IMR-90 (cell line): ENCODE data around the gene BCAR1. TPM values are rescaled to one million over a fixed set of nuclear protein-coding genes. Genes with fewer than 3 reads are reported as not detected.

Experiments used
- ATAC-seq: fragments of 200-7000 bp; cut with Tn5 transposase; 2 replicates; pipeline ENCODE4 v1.9.1; 2020; ENCODE audit warnings: low read depth, mild to moderate bottlenecking, moderate library complexity
- BruUV-seq: library from RNA; stranded (reverse); fragments of 400-500 nt; replicated peaks from 2 replicates; lab custom pipeline; 2021; lab: Mats Ljungman, UMichigan
- CTCF ChIA-PET: fragments of 300-600 bp; formaldehyde crosslinking; extraction: SDS; loops from one replicate; lab custom pipeline; 2021; ENCODE audit warnings: antibody characterized with exemption; lab: Yijun Ruan, JAX
- POLR2A ChIA-PET: fragments of 300-600 bp; sonication (Branson Sonifier 250); formaldehyde crosslinking; loops from one replicate; lab custom pipeline; 2022; ENCODE audit warnings: antibody characterized with exemption; ENCODE audit not compliant: unreplicated experiment; lab: Charles Lee
- DNase-seq: peaks from one replicate; pipeline ENCODE4 v3.0.0; 2013
- H2AFZ ChIP-seq: replicated peaks from 2 replicates; pipeline ENCODE3; 2013; ENCODE audit warnings: low read length, mild to moderate bottlenecking; ENCODE audit not compliant: poor library complexity
- H2AK5ac ChIP-seq: 2 replicates; pipeline ENCODE4 v1.6.1; 2013; ENCODE audit warnings: low read depth, low read length, inconsistent platforms
- H2AK9ac ChIP-seq: replicated peaks from 2 replicates; pipeline ENCODE3; 2013; ENCODE audit warnings: mild to moderate bottlenecking, low read depth, low read length, moderate library complexity; ENCODE audit not compliant: poor library complexity
- H2BK120ac ChIP-seq: 2 replicates; pipeline ENCODE4 v1.6.1; 2013; ENCODE audit warnings: low read depth, low read length, inconsistent platforms
- H2BK15ac ChIP-seq: 3 replicates; pipeline ENCODE4 v1.6.1; 2013; ENCODE audit warnings: low read depth, low read length, inconsistent platforms
- H2BK20ac ChIP-seq: 2 replicates; pipeline ENCODE4 v1.6.1; 2013; ENCODE audit warnings: low read depth, mild to moderate bottlenecking, inconsistent platforms, low read length, moderate library complexity
- H2BK5ac ChIP-seq: 2 replicates; pipeline ENCODE4 v1.6.1; 2013; ENCODE audit warnings: mild to moderate bottlenecking, low read depth, low read length, inconsistent platforms; ENCODE audit not compliant: poor library complexity, severe bottlenecking
- H3K14ac ChIP-seq: replicated peaks from 2 replicates; pipeline ENCODE4 v1.6.1; 2013; ENCODE audit warnings: low read depth, low read length, inconsistent platforms
- H3K18ac ChIP-seq: 2 replicates; pipeline ENCODE4 v1.6.1; 2013; ENCODE audit warnings: low read depth, low read length, control low read depth
- H3K23ac ChIP-seq: 2 replicates; pipeline ENCODE4 v1.6.1; 2013; ENCODE audit warnings: low read depth, low read length, inconsistent platforms
- H3K27ac ChIP-seq: 2 replicates; pipeline ENCODE4 v1.5.1; 2013; ENCODE audit warnings: mild to moderate bottlenecking, control low read depth, low read length; ENCODE audit not compliant: insufficient read depth
- H3K27me3 ChIP-seq: 2 replicates; pipeline ENCODE4 v1.6.1; 2013; ENCODE audit warnings: low read length; ENCODE audit not compliant: control insufficient read depth, insufficient read depth
- H3K36me3 ChIP-seq: 2 replicates; pipeline ENCODE4 v1.6.1; 2013; ENCODE audit warnings: low read length, mixed read lengths; ENCODE audit not compliant: control insufficient read depth, insufficient read depth
- H3K4ac ChIP-seq: 2 replicates; pipeline ENCODE4 v1.6.1; 2013; ENCODE audit warnings: low read depth, low read length, inconsistent platforms
- H3K4me1 ChIP-seq: 2 replicates; pipeline ENCODE4 v1.6.1; 2013; ENCODE audit warnings: low read length, mixed read lengths; ENCODE audit not compliant: control insufficient read depth, insufficient read depth
- H3K4me2 ChIP-seq: 2 replicates; pipeline ENCODE4 v1.6.1; 2013; ENCODE audit warnings: low read depth, mild to moderate bottlenecking, control low read depth, low read length, moderate library complexity
- H3K4me3 ChIP-seq: 2 replicates; pipeline ENCODE4 v1.5.1; 2013; ENCODE audit warnings: low read depth, mild to moderate bottlenecking, control low read depth, low read length, moderate library complexity; ENCODE audit not compliant: insufficient read depth
- H3K56ac ChIP-seq: 2 replicates; pipeline ENCODE4 v1.6.1; 2013; ENCODE audit warnings: low read length, inconsistent platforms; ENCODE audit not compliant: insufficient read depth; ENCODE audit errors: extremely low read depth
- H3K79me1 ChIP-seq, 2 experiments: 2 replicates each; pipeline ENCODE4 v1.6.1; 2013; ENCODE audit warnings: low read length in 2 of 2, inconsistent platforms in 1 of 2, low read depth in 1 of 2
- H3K9ac ChIP-seq: 2 replicates; pipeline ENCODE4 v1.6.1; 2013; ENCODE audit warnings: low read depth, low read length, control low read depth
- H3K9me1 ChIP-seq: 2 replicates; pipeline ENCODE4 v1.6.1; 2013; ENCODE audit warnings: low read length, inconsistent platforms; ENCODE audit not compliant: insufficient read depth
- H3K9me3 ChIP-seq: 2 replicates; pipeline ENCODE4 v1.6.1; 2013; ENCODE audit warnings: low read length; ENCODE audit not compliant: control insufficient read depth, insufficient read depth
- H4K20me1 ChIP-seq: 2 replicates; pipeline ENCODE4 v1.6.1; 2013; ENCODE audit warnings: low read length, inconsistent platforms; ENCODE audit not compliant: insufficient read depth
- H4K5ac ChIP-seq: 2 replicates; pipeline ENCODE4 v1.6.1; 2013; ENCODE audit warnings: mild to moderate bottlenecking, low read depth, low read length, control low read depth
- H4K8ac ChIP-seq, 2 experiments: 2 replicates each; pipeline ENCODE4 v1.6.1; 2013; ENCODE audit warnings: low read depth in 2 of 2, low read length in 2 of 2, control low read depth in 1 of 2, inconsistent platforms in 1 of 2
- H4K91ac ChIP-seq: 2 replicates; pipeline ENCODE4 v1.6.1; 2013; ENCODE audit warnings: low read depth, low read length, inconsistent platforms; ENCODE audit not compliant: insufficient read depth
- BHLHE40 ChIP-seq: fragments of 150-350 bp; IDR thresholded peaks from 2 replicates; pipeline ENCODE4 v1.6.1; 2016; ENCODE audit warnings: mild to moderate bottlenecking, low read depth, low read length
- CEBPB ChIP-seq: IDR thresholded peaks from 2 replicates; pipeline ENCODE4 v1.6.1; 2012; ENCODE audit warnings: low read depth, low read length, improper control_type of control experiment
- CHD1 ChIP-seq: IDR thresholded peaks from 2 replicates; pipeline ENCODE4 v1.6.1; 2012; ENCODE audit warnings: low read depth, low read length, improper control_type of control experiment
- FOS ChIP-seq: fragments of 150-350 bp; IDR thresholded peaks from 2 replicates; pipeline ENCODE4 v1.6.1; 2016; ENCODE audit warnings: low read depth, low read length
- MAFK ChIP-seq: IDR thresholded peaks from 2 replicates; pipeline ENCODE4 v1.6.1; 2012; ENCODE audit warnings: low read depth, low read length, improper control_type of control experiment
- MAZ ChIP-seq: IDR thresholded peaks from 2 replicates; pipeline ENCODE4 v1.6.1; 2012; ENCODE audit warnings: low read depth, mild to moderate bottlenecking, low read length, improper control_type of control experiment, moderate library complexity, borderline replicate concordance
- MXI1 ChIP-seq: IDR thresholded peaks from 2 replicates; pipeline ENCODE4 v1.6.1; 2012; ENCODE audit warnings: low read depth, mild to moderate bottlenecking, low read length, moderate library complexity, borderline replicate concordance
- NFE2L2 ChIP-seq: fragments of 150-350 bp; IDR thresholded peaks from 2 replicates; pipeline ENCODE4 v1.6.1; 2016; ENCODE audit warnings: low read depth, mild to moderate bottlenecking, low read length
- POLR2A ChIP-seq: IDR thresholded peaks from 2 replicates; pipeline ENCODE4 v1.6.1; 2012; ENCODE audit warnings: mild to moderate bottlenecking, low read depth, low read length
- RAD21 ChIP-seq: IDR thresholded peaks from 2 replicates; pipeline ENCODE4 v1.6.1; 2012; ENCODE audit warnings: low read length, improper control_type of control experiment
- RCOR1 ChIP-seq: IDR thresholded peaks from 2 replicates; pipeline ENCODE4 v1.6.1; 2012; ENCODE audit warnings: mild to moderate bottlenecking, low read length, improper control_type of control experiment; ENCODE audit not compliant: insufficient replicate concordance
- RFX5 ChIP-seq: IDR thresholded peaks from 2 replicates; pipeline ENCODE4 v1.8.0; 2012; ENCODE audit warnings: low read depth, mild to moderate bottlenecking, low read length, moderate library complexity
- SMC3 ChIP-seq: fragments of 150-350 bp; IDR thresholded peaks from 2 replicates; pipeline ENCODE4 v1.6.1; 2016; ENCODE audit warnings: low read depth, mild to moderate bottlenecking, antibody characterized with exemption, low read length, moderate library complexity
- WGBS, 2 experiments: methylation state at CpG; one replicate each; pipeline versions ENCODE4 v1.1.5 to v1.1.7; 2013; ENCODE audit warnings: missing lambda C conversion rate in 2 of 2; ENCODE audit not compliant: insufficient read length in 1 of 2; ENCODE audit errors: extremely low coverage in 2 of 2; 5-methylcytosine and 5-hydroxymethylcytosine counted together
- dilution Hi-C: fragments of 300-500 bp; cut with HindIII; formaldehyde crosslinking; loops from one replicate; pipeline ENCODE4 v1.14.3; 2018; ENCODE audit warnings: low sequenced_read_pairs; ENCODE audit not compliant: unreplicated experiment
- in situ Hi-C: fragments of 300-500 bp; cut with MboI; formaldehyde crosslinking; loops from 3 replicates; pipeline ENCODE4 v1.14.3; 2019; ENCODE audit warnings: low sequenced_read_pairs, inconsistent platforms, mixed read lengths
- intact Hi-C: fragments of 100-400 bp; cut with micrococcal nuclease; formaldehyde crosslinking; loops from 2 replicates; pipeline ENCODE4 v1.10.0; 2022
- polyA plus RNA-seq, 3 experiments: library from polyadenylated mRNA; depleted of rRNA; stranded (reverse); fragments of >200 nt; gene quantifications; 2 replicates each; pipeline ENCODE4 v1.2.3, GENCODE V29; 2012; ENCODE audit warnings: low replicate concordance in 1 of 3
- total RNA-seq: library from RNA; depleted of rRNA; stranded (reverse); fragments of >200 nt; gene quantifications from 2 replicates; pipeline ENCODE4 v1.2.3, GENCODE V29; 2012
- TF ChIP-seq, protein P1 (sequence below): fragments of 150-350 bp; IDR thresholded peaks from 2 replicates; pipeline ENCODE4 v1.6.1; 2016; ENCODE audit warnings: low read depth, mild to moderate bottlenecking, low read length, moderate library complexity, borderline replicate concordance
- TF ChIP-seq, protein P2 (sequence below): conservative IDR thresholded peaks from 2 replicates; pipeline ENCODE4 v1.5.1; 2012; ENCODE audit warnings: mild to moderate bottlenecking, low read depth, low read length, improper control_type of control experiment
- TF ChIP-seq, protein P3 (sequence below): fragments of 150-350 bp; IDR thresholded peaks from 2 replicates; pipeline ENCODE4 v1.6.1; 2017; ENCODE audit warnings: mild to moderate bottlenecking, antibody characterized with exemption, low read length, low read depth

The BCAR1 gene
- total and polyA plus RNA-seq, 2 of the 4 experiments (the other 2 are of a cell fraction): 18.1 to 99.4 TPM

DNA sequence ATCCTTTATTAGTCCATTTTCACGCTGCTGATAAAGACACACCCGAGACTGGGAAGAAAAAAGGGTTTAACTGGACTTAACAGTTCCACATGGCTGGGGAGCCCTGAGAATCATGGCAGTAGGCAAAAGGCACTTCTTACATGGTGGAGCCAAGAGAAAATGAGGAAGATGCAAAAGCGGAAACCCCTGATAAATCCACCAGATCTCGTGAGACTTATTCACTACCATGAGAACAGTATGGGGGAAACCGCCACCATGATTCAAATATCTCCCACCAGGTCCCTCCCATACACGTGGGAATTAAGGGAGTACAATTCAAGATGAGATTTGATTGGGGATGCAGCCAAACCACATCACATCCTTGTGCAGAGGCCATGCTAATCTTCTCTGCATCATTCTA, 35.0 kb upstream of the BCAR1 start:
- Histone ChIP-seq H4K8ac (no peak overlapping the region), H3K4me1 (no peaks in the 10 kb centered on the region), H3K79me1 (no peaks in the 10 kb centered on the region; a peak in 2 of 4 replicates), H3K18ac (no peak overlapping the region), H4K91ac (no peak overlapping the region), H3K56ac (no peak overlapping the region), H3K36me3 (peaks cover 3% of the 10 kb centered on the region; the same call in 1 of the 2 replicates), H3K27ac (no peak overlapping the region), H3K14ac (no peak overlapping the region), H3K4me2 (no peak overlapping the region), H3K9ac (no peak overlapping the region), H2BK120ac (no peak overlapping the region), H4K20me1 (no peaks in the 10 kb centered on the region), H3K9me3 (no peaks in the 10 kb centered on the region), H3K23ac (no peak overlapping the region), H2BK5ac (no peak overlapping the region), H2BK15ac (no peak overlapping the region), H2AK5ac (no peak overlapping the region), H3K9me1 (peaks cover 9% of the 10 kb centered on the region), H3K4ac (no peak overlapping the region), H2BK20ac (no peak overlapping the region), H3K27me3 (no peaks in the 10 kb centered on the region), H3K4me3 (no peak overlapping the region), H2AK9ac (no peak overlapping the region), H2AFZ (no peak overlapping the region), H4K5ac (no peak overlapping the region)
- ATAC-seq (no peak), DNase-seq (no peak)
- ChIA-PET CTCF (no interaction called here), POLR2A (no interaction called here)
- in situ Hi-C loops (no loop called here), dilution Hi-C loops (no loop called here), intact Hi-C loops (no loop called here)
- BruUV-seq: no TSS peak
- 100% methylated on average over 2 of the region's 6 CpGs; no CpG with 5 or more reads in 1 of the 2 experiments for WGBS, 2 experiments
- no peak for TF ChIP-seq CHD1
- TF ChIP-seq MAZ: no peak
- TF ChIP-seq MXI1: no peak
- TF ChIP-seq BHLHE40: no peak
- no peak for TF ChIP-seq CEBPB
- no peak for TF ChIP-seq MAFK
- no peak for TF ChIP-seq POLR2A
- TF ChIP-seq FOS: no peak
- TF ChIP-seq NFE2L2: no peak
- TF ChIP-seq, protein P1, sequence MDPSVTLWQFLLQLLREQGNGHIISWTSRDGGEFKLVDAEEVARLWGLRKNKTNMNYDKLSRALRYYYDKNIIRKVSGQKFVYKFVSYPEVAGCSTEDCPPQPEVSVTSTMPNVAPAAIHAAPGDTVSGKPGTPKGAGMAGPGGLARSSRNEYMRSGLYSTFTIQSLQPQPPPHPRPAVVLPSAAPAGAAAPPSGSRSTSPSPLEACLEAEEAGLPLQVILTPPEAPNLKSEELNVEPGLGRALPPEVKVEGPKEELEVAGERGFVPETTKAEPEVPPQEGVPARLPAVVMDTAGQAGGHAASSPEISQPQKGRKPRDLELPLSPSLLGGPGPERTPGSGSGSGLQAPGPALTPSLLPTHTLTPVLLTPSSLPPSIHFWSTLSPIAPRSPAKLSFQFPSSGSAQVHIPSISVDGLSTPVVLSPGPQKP: no peak
- TF ChIP-seq RAD21: no peak
- TF ChIP-seq, protein P2, sequence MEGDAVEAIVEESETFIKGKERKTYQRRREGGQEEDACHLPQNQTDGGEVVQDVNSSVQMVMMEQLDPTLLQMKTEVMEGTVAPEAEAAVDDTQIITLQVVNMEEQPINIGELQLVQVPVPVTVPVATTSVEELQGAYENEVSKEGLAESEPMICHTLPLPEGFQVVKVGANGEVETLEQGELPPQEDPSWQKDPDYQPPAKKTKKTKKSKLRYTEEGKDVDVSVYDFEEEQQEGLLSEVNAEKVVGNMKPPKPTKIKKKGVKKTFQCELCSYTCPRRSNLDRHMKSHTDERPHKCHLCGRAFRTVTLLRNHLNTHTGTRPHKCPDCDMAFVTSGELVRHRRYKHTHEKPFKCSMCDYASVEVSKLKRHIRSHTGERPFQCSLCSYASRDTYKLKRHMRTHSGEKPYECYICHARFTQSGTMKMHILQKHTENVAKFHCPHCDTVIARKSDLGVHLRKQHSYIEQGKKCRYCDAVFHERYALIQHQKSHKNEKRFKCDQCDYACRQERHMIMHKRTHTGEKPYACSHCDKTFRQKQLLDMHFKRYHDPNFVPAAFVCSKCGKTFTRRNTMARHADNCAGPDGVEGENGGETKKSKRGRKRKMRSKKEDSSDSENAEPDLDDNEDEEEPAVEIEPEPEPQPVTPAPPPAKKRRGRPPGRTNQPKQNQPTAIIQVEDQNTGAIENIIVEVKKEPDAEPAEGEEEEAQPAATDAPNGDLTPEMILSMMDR: no peak
- no peak for TF ChIP-seq RFX5
- TF ChIP-seq SMC3: no peak
- TF ChIP-seq, protein P3, sequence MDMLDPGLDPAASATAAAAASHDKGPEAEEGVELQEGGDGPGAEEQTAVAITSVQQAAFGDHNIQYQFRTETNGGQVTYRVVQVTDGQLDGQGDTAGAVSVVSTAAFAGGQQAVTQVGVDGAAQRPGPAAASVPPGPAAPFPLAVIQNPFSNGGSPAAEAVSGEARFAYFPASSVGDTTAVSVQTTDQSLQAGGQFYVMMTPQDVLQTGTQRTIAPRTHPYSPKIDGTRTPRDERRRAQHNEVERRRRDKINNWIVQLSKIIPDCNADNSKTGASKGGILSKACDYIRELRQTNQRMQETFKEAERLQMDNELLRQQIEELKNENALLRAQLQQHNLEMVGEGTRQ: no peak
- TF ChIP-seq RCOR1: no peak
